ENCODE results near the gene KAZN.

GRCh38 chr1:14723401-14723800 is 124.9 kb downstream of the KAZN start:
- TF ChIP-seq CTCF (IDR thresholded peaks at IDR 0.05; ENCODE audit: low read length) (no peak), EZH2 (IDR thresholded peaks at IDR 0.05; ENCODE audit: borderline replicate concordance, low read length) (no peak)
